Liver (tissue), 3 donors: ENCODE measurements around the gene EDEM2.

Source experiments
- JUND ChIP-seq, 2 donors: IDR thresholded peaks; 2 replicates each; pipeline ENCODE4 v1.6.1; 2016; ENCODE audit warnings: antibody characterized with exemption in 2 of 2
- RAD21 ChIP-seq, 2 donors: IDR thresholded peaks; 2 replicates each; pipeline ENCODE4 v1.6.1; 2016; ENCODE audit warnings: antibody characterized with exemption in 2 of 2, mild to moderate bottlenecking in 2 of 2
- YY1 ChIP-seq: IDR thresholded peaks from 2 replicates; pipeline ENCODE4 v1.6.1; 2016; ENCODE audit warnings: antibody characterized with exemption, mild to moderate bottlenecking
- TF ChIP-seq, protein P1 (sequence below): fragments of 150-350 bp; IDR thresholded peaks from 2 replicates; pipeline ENCODE4 v1.5.1; 2017; ENCODE audit warnings: improper control_type of control experiment, low read depth, low read length; ENCODE audit not compliant: missing input control
- TF ChIP-seq, protein P2 (sequence below): IDR thresholded peaks from 2 replicates; pipeline ENCODE4 v1.6.1; 2016; ENCODE audit warnings: antibody characterized with exemption
- TF ChIP-seq, protein P3 (sequence below): IDR thresholded peaks from 2 replicates; pipeline ENCODE4 v1.6.1; 2016; ENCODE audit warnings: antibody characterized with exemption
- TF ChIP-seq, protein P4 (sequence below): IDR thresholded peaks from 2 replicates; pipeline ENCODE4 v1.6.1; 2016; ENCODE audit warnings: antibody characterized with exemption, mild to moderate bottlenecking
- donor health status: healthy.
- donor health status: healthy.

DNA sequence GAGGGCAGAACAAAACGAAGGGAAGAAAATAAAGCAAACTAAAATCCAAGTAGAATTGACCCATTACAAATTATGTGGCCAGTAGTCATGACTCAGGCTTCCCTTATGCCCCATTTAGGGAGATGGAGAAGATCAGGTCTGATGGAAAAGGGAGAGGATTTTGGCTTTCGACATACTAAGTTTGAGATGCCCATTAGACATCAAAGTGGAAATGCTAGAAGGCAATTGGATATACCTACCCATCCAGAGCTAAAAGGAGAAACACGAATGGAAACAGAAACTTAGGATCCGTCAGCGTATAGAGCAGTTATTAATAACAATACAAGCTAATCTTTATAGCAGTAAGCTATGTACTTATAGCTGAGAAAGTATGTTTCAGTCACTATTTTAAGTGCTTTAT, 59.3 kb downstream of the EDEM2 start:
- TF ChIP-seq, protein P1, sequence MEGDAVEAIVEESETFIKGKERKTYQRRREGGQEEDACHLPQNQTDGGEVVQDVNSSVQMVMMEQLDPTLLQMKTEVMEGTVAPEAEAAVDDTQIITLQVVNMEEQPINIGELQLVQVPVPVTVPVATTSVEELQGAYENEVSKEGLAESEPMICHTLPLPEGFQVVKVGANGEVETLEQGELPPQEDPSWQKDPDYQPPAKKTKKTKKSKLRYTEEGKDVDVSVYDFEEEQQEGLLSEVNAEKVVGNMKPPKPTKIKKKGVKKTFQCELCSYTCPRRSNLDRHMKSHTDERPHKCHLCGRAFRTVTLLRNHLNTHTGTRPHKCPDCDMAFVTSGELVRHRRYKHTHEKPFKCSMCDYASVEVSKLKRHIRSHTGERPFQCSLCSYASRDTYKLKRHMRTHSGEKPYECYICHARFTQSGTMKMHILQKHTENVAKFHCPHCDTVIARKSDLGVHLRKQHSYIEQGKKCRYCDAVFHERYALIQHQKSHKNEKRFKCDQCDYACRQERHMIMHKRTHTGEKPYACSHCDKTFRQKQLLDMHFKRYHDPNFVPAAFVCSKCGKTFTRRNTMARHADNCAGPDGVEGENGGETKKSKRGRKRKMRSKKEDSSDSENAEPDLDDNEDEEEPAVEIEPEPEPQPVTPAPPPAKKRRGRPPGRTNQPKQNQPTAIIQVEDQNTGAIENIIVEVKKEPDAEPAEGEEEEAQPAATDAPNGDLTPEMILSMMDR: no peak
- TF ChIP-seq YY1 (no peak), RAD21 (IDR thresholded peaks at IDR 0.05) (no peak), JUND (IDR thresholded peaks at IDR 0.05) (no peak)
- TF ChIP-seq, protein P2, sequence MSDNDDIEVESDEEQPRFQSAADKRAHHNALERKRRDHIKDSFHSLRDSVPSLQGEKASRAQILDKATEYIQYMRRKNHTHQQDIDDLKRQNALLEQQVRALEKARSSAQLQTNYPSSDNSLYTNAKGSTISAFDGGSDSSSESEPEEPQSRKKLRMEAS: no peak
- TF ChIP-seq, protein P3, sequence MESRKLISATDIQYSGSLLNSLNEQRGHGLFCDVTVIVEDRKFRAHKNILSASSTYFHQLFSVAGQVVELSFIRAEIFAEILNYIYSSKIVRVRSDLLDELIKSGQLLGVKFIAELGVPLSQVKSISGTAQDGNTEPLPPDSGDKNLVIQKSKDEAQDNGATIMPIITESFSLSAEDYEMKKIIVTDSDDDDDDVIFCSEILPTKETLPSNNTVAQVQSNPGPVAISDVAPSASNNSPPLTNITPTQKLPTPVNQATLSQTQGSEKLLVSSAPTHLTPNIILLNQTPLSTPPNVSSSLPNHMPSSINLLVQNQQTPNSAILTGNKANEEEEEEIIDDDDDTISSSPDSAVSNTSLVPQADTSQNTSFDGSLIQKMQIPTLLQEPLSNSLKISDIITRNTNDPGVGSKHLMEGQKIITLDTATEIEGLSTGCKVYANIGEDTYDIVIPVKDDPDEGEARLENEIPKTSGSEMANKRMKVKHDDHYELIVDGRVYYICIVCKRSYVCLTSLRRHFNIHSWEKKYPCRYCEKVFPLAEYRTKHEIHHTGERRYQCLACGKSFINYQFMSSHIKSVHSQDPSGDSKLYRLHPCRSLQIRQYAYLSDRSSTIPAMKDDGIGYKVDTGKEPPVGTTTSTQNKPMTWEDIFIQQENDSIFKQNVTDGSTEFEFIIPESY: no peak
- TF ChIP-seq, protein P4, sequence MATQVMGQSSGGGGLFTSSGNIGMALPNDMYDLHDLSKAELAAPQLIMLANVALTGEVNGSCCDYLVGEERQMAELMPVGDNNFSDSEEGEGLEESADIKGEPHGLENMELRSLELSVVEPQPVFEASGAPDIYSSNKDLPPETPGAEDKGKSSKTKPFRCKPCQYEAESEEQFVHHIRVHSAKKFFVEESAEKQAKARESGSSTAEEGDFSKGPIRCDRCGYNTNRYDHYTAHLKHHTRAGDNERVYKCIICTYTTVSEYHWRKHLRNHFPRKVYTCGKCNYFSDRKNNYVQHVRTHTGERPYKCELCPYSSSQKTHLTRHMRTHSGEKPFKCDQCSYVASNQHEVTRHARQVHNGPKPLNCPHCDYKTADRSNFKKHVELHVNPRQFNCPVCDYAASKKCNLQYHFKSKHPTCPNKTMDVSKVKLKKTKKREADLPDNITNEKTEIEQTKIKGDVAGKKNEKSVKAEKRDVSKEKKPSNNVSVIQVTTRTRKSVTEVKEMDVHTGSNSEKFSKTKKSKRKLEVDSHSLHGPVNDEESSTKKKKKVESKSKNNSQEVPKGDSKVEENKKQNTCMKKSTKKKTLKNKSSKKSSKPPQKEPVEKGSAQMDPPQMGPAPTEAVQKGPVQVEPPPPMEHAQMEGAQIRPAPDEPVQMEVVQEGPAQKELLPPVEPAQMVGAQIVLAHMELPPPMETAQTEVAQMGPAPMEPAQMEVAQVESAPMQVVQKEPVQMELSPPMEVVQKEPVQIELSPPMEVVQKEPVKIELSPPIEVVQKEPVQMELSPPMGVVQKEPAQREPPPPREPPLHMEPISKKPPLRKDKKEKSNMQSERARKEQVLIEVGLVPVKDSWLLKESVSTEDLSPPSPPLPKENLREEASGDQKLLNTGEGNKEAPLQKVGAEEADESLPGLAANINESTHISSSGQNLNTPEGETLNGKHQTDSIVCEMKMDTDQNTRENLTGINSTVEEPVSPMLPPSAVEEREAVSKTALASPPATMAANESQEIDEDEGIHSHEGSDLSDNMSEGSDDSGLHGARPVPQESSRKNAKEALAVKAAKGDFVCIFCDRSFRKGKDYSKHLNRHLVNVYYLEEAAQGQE: no peak
